Measurements from ENCODE around the gene SERINC5.

- TF ChIP-seq POLR2AphosphoS5 (IDR thresholded peaks at IDR 0.05) = no peak
- no peak for TF ChIP-seq POLR2A (IDR thresholded peaks at IDR 0.05)
- TF ChIP-seq, protein P1, sequence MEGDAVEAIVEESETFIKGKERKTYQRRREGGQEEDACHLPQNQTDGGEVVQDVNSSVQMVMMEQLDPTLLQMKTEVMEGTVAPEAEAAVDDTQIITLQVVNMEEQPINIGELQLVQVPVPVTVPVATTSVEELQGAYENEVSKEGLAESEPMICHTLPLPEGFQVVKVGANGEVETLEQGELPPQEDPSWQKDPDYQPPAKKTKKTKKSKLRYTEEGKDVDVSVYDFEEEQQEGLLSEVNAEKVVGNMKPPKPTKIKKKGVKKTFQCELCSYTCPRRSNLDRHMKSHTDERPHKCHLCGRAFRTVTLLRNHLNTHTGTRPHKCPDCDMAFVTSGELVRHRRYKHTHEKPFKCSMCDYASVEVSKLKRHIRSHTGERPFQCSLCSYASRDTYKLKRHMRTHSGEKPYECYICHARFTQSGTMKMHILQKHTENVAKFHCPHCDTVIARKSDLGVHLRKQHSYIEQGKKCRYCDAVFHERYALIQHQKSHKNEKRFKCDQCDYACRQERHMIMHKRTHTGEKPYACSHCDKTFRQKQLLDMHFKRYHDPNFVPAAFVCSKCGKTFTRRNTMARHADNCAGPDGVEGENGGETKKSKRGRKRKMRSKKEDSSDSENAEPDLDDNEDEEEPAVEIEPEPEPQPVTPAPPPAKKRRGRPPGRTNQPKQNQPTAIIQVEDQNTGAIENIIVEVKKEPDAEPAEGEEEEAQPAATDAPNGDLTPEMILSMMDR (IDR thresholded peaks at IDR 0.05) = no peak
Measured at GRCh38 chr5:80212171-80212667, 43.6 kb downstream of the SERINC5 start.

All from gastroesophageal sphincter (tissue), 3 donors.